Measurements from ENCODE around the gene ZNF99. TPM values are rescaled to one million over a fixed set of nuclear protein-coding genes. Genes with fewer than 3 reads are reported as not detected.
"Not testable (repeated sequence)": the region's sequence is repeated elsewhere in the genome, so short reads cannot be mapped to it uniquely, and the experiment has no call there.

ZNF99 gene
- total and polyA plus RNA-seq, 11 donors, result 0.04 to 0.20 (median 0.09) TPM

- ATAC-seq (no peak), DNase-seq (no peak)
- H3K4me1 ChIP-seq, result peaks cover 0 to 13% (median 0%) of the 10 kb centered on the region in 12 donors
- H3K27me3 ChIP-seq, result peaks cover 4 to 40% (median 15%) of the 10 kb centered on the region in 9 donors
- intact Hi-C loops (cut with DNase I), result no loop called here
- H3K9me3 ChIP-seq, result peaks cover 0 to 18% (median 0%) of the 10 kb centered on the region in 12 donors
- 4 to 8% (median 6%) methylated on average over 28 to 72 of the region's 72 CpGs for WGBS, 4 donors
- peak overlapping the region in 4 of 12 donors; percentile 1 to 34 (median 16) for H3K4me3 ChIP-seq
- H3K27ac ChIP-seq, result no peak overlapping the region
- no peaks in the 10 kb centered on the region for H3K36me3 ChIP-seq
- TF ChIP-seq CTCF (IDR thresholded peaks at IDR 0.05) (no peak), POLR2A (IDR thresholded peaks at IDR 0.05) (no peak)
These were observed 23.3 kb upstream of the ZNF99 start for GRCh38 chr19:22807061-22807835.

GRCh38 chr19:22806418-22806817 lies 22.5 kb upstream of the ZNF99 start:
- TF ChIP-seq POLR2A (IDR thresholded peaks at IDR 0.05), result no peak
- TF ChIP-seq CTCF (IDR thresholded peaks at IDR 0.05), result no peak
- H3K36me3 ChIP-seq, result no peaks in the 10 kb centered on the region
- H3K4me3 ChIP-seq, result no peak overlapping the region
- H3K4me1 ChIP-seq, result peaks cover 0 to 13% (median 0%) of the 10 kb centered on the region in 12 donors
- intact Hi-C loops (cut with DNase I), result no loop called here
- 21 to 33% (median 27%) methylated on average over 11 of the region's 11 CpGs for WGBS, 4 donors
- DNase-seq (no peak), ATAC-seq (peak in 1 of 4 donors; percentile 29)
- no peak overlapping the region for H3K27ac ChIP-seq
- peaks cover 4 to 40% (median 15%) of the 10 kb centered on the region in 9 donors for H3K27me3 ChIP-seq
- H3K9me3 ChIP-seq, result peaks cover 0 to 22% (median 0%) of the 10 kb centered on the region in 12 donors

- 39 to 54% (median 42%) methylated on average over 5 of the region's 5 CpGs for WGBS, 4 donors
- Histone ChIP-seq H3K27ac (no peak overlapping the region), H3K4me3 (no peak overlapping the region), H3K4me1 (no peaks in the 10 kb centered on the region), H3K9me3 (peaks cover 0 to 40% (median 4%) of the 10 kb centered on the region in 12 donors), H3K36me3 (no peaks in the 10 kb centered on the region), H3K27me3 (no peaks in the 10 kb centered on the region)
- intact Hi-C loops (cut with DNase I), result no loop called here
- no peak for ATAC-seq
- TF ChIP-seq POLR2A (IDR thresholded peaks at IDR 0.05), result no peak
- TF ChIP-seq CTCF (IDR thresholded peaks at IDR 0.05), result no peak
- DNase-seq, result no peak
These were observed 13.1 kb upstream of the ZNF99 start for GRCh38 chr19:22797040-22797439.

GRCh38 chr19:22792863-22793262 lies 8.9 kb upstream of the ZNF99 start:
- intact Hi-C loops (cut with DNase I); H3K4me1 ChIP-seq; H3K27me3 ChIP-seq; DNase-seq; H3K36me3 ChIP-seq; H3K4me3 ChIP-seq; H3K27ac ChIP-seq; ATAC-seq: not testable (repeated sequence)
- 90 to 96% (median 92%) methylated on average over 4 of the region's 4 CpGs for WGBS, 4 donors
- peaks cover 0 to 44% (median 0%) of the 10 kb centered on the region in 12 donors for H3K9me3 ChIP-seq

Measured in heart left ventricle (tissue), 16 donors.